NCI-H345 treated with DMSO at 0.1 percent for 48 hours (cell line): ENCODE measurements around the gene ARID2.

Source experiments
- DNase-seq: peaks from one replicate; lab custom pipeline; 2025; ENCODE audit not compliant: unreplicated experiment; lab: John Stamatoyannopoulos, UW

Gene ARID2

DNA sequence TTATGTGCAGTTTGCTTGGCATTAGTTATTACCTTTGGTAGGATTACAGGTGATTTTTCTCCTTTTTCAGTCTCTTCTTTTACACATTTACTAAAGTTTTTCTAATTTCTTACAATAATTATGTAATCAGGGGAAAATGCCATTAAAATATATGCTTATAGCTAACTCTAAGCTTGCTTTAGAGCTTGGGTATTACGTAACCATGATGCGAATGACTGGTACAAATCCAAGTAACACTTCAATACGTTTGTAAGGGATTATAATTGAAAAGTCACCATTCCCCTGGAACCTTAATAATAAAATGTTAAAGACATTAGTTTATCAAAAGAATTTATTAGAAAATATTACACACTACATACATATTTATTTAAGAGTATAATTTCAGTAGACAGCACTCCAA is 189.3 kb downstream of the ARID2 start:
- DNase-seq, result no peak

DNA sequence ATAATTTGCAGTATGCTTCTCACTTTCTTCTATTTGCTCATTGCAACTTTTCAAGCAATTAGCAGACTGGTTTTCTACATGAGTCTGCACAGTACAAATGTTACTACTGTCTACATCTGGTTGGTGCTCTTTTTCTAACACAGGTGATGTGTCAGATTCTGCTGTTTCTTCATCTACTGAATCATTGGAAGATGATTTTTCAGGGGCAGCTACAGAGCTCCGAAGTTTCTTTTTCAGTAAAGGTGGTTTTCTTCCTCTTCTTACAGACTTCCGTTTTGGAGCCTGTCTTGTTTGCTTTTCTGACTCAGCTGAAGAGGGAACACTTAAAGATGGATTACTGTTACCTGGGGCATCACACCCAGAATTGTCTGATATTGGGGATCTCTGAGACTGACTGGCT is 198.8 kb downstream of the ARID2 start:
- no peak for DNase-seq

GRCh38 chr12:45930369-45930768 is 200.9 kb downstream of the ARID2 start:
- no peak for DNase-seq

DNA sequence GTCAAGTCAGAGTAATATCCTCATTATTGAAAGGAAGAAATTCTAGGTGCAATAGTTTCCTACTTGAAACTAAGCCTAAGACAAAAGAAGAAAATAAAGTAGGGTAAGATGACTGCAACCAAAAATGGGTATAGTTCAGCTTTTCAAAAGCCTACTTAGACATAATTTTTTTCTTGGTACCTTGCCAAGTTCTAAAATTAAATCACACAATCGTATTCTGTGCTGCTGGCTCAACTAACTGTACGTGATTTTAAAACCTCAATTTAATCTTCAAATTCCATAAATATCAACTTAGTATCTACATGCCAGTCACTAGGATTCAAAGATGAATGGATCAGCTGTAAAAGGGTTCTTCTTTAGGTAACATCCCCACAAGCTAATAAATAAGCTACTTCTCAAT is 204.0 kb downstream of the ARID2 start:
- no peak for DNase-seq

DNA sequence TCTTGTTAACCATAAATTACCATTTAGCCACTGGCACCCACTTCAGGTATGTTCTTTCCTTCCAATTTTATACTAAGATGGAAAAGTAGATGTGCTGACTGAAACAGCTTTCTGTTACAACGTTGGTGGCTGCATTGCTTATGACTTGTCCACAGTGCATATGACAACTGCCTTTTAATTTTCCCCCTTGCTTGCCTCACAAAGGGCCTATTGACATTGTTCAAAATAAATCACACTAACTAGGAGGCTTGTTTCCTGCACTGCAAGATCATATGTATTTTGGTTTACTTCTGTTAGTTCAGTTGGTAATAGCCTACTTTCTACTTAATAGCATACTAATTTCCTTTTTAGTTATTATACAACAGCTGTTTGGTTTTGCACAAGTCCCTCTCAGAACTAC is 205.4 kb downstream of the ARID2 start:
- no peak for DNase-seq

DNA sequence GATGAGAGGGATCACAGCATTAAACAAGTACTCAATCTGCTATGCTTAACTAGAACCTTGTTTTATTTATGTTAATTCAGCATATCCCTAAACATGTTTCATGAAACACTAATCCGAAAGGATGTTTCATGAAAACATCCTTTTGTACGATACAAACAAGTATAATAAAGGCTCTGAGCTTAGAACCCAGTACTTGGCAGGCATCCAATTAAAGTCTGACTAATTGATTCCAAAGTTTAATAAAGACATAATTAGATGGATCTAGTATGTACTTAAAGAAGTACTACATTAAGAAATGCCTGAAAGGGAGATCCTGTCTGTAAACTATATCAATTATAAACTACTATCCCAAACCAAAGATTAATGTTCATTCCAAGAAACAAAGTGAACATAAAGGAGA is 209.1 kb downstream of the ARID2 start:
- DNase-seq, result no peak

DNA sequence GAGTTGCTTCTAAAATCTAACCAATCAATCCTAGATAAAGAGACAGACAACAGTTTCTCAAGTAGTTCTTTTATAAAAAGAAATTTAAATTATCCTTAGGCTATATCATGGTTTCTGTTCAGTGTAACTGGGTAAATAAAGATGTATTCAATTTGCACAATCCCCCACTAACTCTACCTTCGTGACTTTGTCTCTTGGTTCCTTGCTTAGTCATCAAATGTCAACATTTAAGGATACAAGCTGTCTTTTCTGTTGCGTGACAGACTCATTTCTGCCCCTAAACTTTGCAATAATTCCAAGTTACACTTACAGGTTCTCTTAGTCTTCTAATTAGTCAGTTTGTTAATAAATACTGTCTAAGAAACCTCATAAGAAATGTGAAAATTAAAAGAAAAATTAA is 210.3 kb downstream of the ARID2 start:
- no peak for DNase-seq

GRCh38 chr12:45944771-45945170 is 215.3 kb downstream of the ARID2 start:
- no peak for DNase-seq

DNA sequence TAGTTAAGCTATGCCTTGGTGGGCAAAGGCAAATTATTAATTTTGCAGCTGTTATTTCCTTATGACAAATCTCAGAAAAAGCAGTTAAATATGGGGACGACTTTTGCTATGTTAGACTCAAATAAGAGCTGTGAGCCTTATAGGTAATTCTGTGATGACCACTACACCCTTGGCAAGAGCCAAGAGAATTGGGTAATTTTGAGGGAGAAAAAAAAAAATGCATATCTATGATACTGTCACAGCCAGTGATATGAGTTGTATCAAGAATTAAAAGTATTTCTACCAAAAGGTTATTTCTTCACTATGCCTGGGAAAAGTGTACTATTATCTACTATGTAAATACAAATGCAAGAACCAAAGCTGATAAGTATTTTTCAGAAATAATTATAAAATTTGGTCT is 216.9 kb downstream of the ARID2 start:
- no peak for DNase-seq

GRCh38 chr12:45948546-45948945 is 219.0 kb downstream of the ARID2 start:
- no peak for DNase-seq
